ENCODE results near the gene GPANK1.

Gene GPANK1

DNA sequence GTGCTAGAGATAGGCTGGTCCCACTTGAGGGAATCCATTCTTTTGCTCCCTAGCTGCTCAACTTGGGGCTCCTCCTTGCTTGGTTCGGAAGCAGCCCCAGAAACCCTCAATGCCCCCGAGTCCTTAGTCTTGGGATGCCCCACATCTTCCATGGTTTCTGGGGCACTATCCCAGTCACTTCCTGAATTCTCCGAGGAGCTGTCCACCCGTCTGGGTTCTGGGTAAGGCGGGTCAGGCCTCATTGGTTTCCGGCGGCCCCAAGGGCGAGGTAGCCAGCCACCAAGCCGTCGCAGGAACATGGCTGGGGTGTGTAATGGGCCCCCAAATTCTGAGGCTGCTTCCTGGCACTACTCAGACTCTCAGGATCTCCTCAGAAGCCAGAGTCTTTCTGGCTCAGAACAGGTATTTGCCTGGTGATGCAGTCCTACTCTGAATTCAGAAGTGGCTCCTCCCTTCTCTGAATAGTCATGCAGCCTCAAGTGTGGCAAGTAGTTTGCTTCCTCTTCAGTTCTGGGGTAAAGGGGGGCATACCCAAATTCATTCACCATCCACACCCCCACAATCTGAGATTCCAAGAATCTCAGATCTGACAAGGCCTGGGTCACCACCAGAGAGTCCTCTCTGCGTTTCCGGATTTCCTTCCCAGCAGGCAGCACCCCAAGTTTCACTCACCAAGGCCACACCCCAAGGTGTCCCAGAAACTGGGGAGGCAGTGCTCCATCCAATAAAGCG lies 5.0 kb downstream of the GPANK1 start:
- no peaks in the 10 kb centered on the region for H3K27me3 Mint-ChIP-seq
- peaks cover 76% of the 10 kb centered on the region for H3K4me1 Mint-ChIP-seq
- peaks cover 12% of the 10 kb centered on the region for H3K36me3 Mint-ChIP-seq
- peak overlapping the region; percentile 93 for H3K4me3 Mint-ChIP-seq
- no peaks in the 10 kb centered on the region for H3K9me3 Mint-ChIP-seq
- H3K27ac Mint-ChIP-seq, result peak overlapping the region; percentile 77

DNA sequence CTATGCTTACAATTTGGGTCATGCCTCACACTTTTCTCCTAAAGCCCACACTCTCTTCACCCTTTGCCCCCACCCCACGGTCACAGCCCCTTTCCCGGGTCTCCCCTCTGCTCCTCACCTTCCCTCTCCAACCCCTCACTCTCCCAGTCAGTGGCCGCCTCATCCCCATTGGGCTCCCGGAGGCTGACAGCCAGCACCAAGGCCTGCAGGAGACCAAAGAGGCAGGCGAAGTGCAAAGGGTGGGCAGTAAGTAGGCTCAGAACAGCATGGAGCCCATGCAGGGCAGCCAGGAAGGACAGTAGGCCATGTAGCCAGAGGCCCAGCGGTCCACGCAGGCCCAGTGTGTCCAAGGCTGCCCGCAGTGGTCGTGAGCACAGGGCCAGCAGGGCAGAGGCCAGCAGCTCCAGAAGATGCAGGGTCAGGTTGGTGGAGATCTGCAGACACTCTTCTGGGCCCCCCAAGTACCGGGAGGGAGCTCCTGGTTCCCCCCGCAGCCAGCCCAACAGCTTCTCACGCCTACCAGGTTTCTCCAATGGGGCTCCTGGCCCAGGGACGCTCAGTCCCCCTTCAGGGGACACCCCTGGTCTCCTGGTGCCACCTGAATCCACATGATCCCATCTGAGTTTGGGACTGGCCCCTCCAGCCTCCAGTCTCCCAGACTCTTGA lies 5.7 kb downstream of the GPANK1 start:
- Mint-ChIP-seq H3K27ac (peak overlapping the region; percentile 35), H3K4me3 (peak overlapping the region; percentile 93), H3K27me3 (no peaks in the 10 kb centered on the region), H3K9me3 (no peaks in the 10 kb centered on the region), H3K4me1 (peaks cover 69% of the 10 kb centered on the region), H3K36me3 (peaks cover 7% of the 10 kb centered on the region)

DNA sequence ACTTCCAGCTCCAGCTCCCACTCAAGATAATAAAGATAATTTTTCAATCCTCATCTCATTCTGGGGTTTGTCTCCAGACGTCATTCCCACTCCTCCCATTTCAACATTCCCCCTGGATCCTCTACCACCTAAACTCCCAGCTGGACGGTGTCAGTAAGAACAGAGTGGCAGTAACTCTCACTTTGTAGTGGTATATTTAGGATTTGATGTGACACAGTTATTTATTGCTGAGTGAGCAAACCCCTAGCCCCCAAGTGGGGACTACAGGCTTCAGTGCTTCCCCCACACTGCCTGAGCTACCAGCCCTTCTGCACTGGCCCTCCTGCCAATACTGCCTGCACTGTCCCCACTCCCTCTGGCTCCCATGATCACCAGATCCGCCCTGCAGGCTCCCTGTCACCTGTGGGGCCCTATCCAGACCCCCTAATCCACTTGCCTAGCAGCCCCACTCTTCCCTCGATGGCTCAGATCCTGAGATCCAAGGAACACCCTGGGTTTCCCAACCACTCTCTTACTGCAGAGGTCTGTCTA lies 6.6 kb downstream of the GPANK1 start:
- peaks cover 60% of the 10 kb centered on the region for H3K4me1 Mint-ChIP-seq
- H3K27ac Mint-ChIP-seq, result peak overlapping the region; percentile 91
- H3K4me3 Mint-ChIP-seq, result peak overlapping the region; percentile 93
- no peaks in the 10 kb centered on the region for H3K27me3 Mint-ChIP-seq
- peaks cover 2% of the 10 kb centered on the region for H3K36me3 Mint-ChIP-seq
- H3K9me3 Mint-ChIP-seq, result no peaks in the 10 kb centered on the region

DNA sequence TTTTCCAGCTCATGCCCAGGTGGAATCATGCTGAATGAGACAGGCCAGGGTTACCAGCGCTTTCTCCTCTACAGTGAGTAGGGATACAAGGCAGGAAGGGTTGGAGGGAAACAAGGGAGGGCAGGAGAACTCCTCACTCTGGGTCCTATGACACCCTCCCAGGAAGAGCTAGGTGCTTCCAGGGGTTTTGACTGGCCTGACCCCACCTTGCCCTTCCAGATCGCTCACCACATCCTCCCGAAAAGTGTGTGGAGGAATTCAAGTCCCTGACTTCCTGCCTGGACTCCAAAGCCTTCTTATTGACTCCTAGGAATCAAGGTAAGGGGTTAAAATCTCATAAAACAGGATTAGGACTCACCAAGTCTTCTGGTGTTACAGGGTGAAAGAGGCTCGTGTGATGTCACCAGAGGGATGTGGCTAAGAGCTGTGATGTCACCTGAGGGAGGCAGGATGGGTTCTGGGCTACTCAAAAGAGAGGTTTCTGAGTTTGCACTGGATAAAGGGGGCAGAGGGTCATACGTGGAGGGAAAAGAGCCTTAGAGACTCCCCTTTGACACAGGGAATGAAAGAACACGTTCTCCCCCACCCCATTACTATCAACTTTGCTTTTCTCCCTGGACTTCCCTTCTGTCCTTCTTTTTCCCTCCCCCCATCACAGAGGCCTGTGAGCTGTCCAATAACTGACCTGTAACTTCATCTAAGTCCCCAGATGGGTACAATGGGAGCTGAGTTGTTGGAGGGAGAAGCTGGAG lies 7.2 kb downstream of the GPANK1 start:
- peaks cover 56% of the 10 kb centered on the region for H3K4me1 Mint-ChIP-seq
- no peaks in the 10 kb centered on the region for H3K9me3 Mint-ChIP-seq
- peak overlapping the region; percentile 91 for H3K27ac Mint-ChIP-seq
- no peaks in the 10 kb centered on the region for H3K27me3 Mint-ChIP-seq
- H3K4me3 Mint-ChIP-seq, result peak overlapping the region; percentile 30
- no peaks in the 10 kb centered on the region for H3K36me3 Mint-ChIP-seq

DNA sequence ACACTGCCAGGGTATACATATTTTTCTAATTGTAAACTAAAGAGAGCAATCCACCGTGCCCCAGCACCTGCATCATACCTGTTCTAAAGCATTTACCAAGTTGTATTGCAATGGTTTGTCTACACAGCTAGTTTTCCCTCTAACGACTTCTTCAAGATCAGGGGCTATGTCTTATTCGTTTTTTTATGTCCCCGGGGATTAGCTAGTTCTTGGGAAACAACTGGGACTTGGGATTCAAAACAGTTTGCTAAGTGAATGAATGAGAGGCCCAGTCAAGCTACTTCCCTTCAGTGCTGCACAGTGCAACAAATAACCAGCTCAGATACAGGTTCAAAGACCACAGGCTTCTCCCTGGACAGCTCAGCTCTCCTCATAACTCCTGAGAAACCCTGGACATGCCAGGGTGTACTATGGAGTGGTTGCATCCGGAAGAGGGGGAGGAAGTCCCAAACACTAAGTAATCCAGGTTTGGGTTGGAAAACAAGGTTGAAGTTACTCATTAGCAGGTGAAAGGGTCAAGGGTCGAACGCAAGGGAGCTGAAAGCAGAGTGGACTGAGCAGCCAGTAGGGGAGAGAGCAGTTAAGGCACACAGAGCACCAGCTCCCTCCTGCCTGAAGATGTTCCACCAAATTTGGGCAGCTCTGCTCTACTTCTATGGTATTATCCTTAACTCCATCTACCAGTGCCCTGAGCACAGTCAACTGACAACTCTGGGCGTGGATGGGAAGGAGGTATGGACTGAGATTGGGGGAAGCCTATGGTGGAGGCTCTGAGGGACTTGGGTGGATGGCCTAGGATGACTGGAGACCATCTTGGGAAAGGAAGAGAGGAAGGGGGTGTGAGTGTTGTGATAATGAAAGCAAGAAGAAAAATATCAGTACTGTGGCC lies 9.2 kb downstream of the GPANK1 start, which contains the start of gene APOM:
APOM (plus strand) TSS at position 546 of the 889 bp plus-strand sequence; CDS start at position 619, 73 bp downstream.
- peaks cover 58% of the 10 kb centered on the region for H3K4me1 Mint-ChIP-seq
- no peaks in the 10 kb centered on the region for H3K36me3 Mint-ChIP-seq
- peak within 1 kb of the TSS; percentile 23 for H3K4me3 Mint-ChIP-seq
- no peaks in the 10 kb centered on the region for H3K27me3 Mint-ChIP-seq
- no peaks in the 10 kb centered on the region for H3K9me3 Mint-ChIP-seq
- peak within 1 kb of the TSS; percentile 37 for H3K27ac Mint-ChIP-seq

DNA sequence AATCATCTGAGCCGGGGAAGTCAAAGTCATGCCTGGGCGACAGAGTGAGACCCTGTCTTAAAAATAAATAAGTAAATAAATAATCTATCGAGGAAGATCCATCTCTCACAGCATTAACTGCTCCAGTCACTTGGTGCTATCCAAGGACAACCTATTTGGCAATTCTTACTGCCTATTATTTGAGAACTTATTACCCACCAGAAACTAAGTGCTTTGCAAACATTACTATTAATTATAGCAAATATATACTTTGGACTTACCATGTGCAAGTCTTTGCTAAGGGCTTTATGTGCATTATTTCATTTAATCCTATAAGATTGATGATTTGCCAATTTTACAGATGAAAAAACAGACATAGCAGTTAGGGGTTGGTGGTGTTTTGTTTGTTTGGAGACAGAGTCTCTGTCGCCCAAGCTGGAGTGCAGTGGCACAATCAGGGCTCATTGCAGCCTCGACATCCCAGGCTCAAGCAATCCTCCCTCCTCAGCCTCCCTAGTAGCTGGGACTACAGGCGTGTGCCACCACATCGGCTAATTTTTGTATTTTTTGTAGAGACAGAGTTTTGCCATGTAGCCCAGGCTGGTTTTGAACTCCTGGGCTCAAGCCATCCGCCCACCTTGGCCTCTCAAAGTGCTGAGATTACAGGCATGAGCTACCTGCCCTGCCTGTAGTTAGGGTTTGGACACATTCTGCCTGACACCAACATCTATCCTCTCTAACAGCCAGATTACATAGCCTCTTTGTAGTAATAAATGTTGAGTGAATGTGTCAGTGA lies 10.0 kb downstream of the GPANK1 start:
- H3K27me3 Mint-ChIP-seq, result no peaks in the 10 kb centered on the region
- H3K4me3 Mint-ChIP-seq, result peak overlapping the region; percentile 23
- no peaks in the 10 kb centered on the region for H3K36me3 Mint-ChIP-seq

DNA sequence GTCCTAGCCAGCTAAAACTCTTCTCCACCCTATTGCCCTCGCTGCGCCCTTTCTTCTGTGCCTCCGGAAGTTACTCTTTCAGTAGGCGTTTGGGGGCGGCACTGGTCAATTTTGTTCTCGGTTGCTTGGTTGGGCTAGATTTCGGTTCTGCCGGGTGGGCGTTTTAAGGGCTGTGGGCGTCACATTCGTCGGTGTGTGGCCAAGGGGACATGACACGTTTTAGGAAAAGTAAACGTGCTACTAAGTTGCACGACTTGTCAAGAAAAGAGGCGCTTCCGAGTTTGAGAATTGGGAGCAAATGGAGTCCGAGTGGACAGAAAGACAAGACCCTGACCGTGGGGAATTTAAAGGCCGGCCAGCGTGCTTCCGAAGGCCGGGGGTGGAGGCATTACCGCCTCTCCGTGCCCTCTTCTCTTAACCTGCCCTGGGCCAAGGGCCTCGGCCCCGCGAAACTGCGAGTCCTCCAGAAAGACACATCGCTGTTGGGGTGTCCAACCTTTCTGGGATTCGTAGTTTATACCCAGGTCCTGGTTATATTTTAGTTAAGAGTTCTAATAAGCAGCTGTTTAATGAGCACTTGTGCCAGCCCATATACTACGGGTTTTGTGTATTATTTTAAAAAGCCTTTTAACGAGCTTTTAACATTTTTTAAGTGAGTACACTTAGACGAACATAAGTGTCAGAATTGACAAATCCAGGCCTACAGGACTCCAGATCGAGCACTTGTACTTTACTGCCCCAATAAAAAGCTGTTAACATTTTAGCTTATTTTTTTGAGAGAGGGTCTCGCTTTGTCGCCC lies 11.7 kb downstream of the GPANK1 start:
- no peaks in the 10 kb centered on the region for H3K27me3 Mint-ChIP-seq
- H3K4me3 Mint-ChIP-seq, result peak overlapping the region; percentile 93
- H3K9me3 Mint-ChIP-seq, result no peaks in the 10 kb centered on the region
- peak overlapping the region; percentile 99 for H3K27ac Mint-ChIP-seq
- peaks cover 53% of the 10 kb centered on the region for H3K4me1 Mint-ChIP-seq
- H3K36me3 Mint-ChIP-seq, result peaks cover 4% of the 10 kb centered on the region

More for the DNA sequence above, 10.0 kb downstream of the GPANK1 start:
- Mint-ChIP-seq H3K27ac (no peak overlapping the region), H3K4me1 (peaks cover 59% of the 10 kb centered on the region), H3K9me3 (no peaks in the 10 kb centered on the region)

DNA sequence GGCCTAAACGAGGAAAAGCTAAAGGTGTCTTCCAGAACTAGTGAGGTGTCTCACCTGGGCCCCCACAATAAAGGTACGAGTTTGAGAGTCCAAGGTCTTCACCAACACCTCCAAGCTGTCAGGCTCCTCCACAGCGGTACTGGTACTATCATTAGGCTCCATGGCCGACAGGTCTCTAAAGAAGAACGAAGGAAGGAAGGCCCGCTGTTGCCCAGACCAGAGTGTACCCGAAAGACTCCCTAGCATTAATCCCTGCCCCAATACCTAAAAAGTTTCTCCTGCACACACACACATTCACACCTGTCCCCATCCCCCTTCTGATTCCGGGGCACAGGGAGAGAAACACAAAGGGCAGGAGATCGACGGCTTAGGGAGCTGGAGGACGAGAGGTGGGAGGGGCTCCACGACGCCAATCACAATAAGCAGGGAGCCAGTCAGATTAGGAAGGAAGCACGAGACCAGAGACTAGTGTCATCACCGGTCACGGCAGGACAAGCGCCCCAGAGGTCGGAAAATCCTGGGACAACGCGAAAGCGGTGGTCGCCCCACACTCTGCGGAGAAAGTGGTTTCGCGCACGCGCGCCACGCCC lies 13.1 kb downstream of the GPANK1 start:
- Mint-ChIP-seq H3K36me3 (peaks cover 4% of the 10 kb centered on the region), H3K4me1 (peaks cover 43% of the 10 kb centered on the region), H3K4me3 (peak overlapping the region; percentile 93), H3K27me3 (no peaks in the 10 kb centered on the region), H3K9me3 (no peaks in the 10 kb centered on the region), H3K27ac (peak overlapping the region; percentile 99)

DNA sequence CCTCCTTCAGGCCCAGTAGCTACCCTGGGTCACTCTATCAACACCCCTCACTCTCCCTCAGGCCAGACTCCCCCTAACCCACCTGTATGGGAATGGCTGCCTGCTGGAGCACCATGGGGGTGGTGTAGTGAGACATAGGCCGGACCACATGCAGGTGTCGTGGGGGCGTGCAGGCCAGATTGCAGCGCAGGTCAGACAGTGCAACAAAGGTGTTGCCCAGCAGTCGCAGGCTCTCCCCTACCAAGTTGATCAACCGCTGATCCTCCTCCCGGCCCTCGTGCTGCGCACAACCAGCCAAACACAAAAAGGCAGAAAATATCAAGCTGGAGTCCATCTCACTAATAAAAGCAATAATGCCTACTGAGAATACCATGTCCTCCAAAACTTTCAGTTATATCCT lies 19.5 kb downstream of the GPANK1 start:
- H3K9me3 Mint-ChIP-seq, result no peaks in the 10 kb centered on the region
- H3K27me3 Mint-ChIP-seq, result no peaks in the 10 kb centered on the region
- H3K36me3 Mint-ChIP-seq, result peaks cover 9% of the 10 kb centered on the region
- H3K27ac Mint-ChIP-seq, result no peak overlapping the region
- H3K4me3 Mint-ChIP-seq, result no peak overlapping the region
- H3K4me1 Mint-ChIP-seq, result peaks cover 20% of the 10 kb centered on the region

DNA sequence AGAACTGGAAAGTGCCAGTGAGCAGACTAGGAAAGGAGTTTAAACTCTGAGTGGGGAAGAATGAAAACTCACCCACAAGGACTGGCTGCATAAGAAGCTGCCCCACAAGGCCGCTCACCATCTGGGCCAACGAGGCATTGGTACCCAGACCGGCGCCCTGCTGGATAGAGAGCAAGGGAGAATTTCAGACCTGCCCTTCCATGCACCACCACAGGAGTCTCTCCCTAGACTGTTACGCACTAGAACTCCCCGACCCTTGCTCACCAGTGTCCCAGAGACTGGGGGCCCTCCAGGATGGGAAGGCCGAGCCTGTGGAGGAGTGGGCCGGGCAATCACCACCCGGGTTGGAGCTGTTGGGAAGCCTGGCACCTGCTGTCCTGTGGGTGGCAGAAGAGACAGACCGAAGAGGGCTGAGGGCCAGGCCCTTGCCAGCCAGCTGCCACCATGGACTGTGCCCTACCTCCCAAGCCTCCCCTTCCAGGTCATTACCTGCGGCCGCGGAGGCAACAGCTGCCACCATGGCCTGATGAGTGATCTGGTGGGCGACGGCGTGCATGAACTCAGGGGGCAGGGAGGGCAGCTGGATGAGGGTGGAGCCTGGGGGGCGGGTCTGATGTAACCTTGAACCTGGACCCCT lies 20.9 kb downstream of the GPANK1 start:
- H3K4me1 Mint-ChIP-seq, result peaks cover 9% of the 10 kb centered on the region
- H3K27me3 Mint-ChIP-seq, result no peaks in the 10 kb centered on the region
- H3K9me3 Mint-ChIP-seq, result no peaks in the 10 kb centered on the region
- no peak overlapping the region for H3K4me3 Mint-ChIP-seq
- H3K27ac Mint-ChIP-seq, result no peak overlapping the region
- H3K36me3 Mint-ChIP-seq, result peaks cover 5% of the 10 kb centered on the region

DNA sequence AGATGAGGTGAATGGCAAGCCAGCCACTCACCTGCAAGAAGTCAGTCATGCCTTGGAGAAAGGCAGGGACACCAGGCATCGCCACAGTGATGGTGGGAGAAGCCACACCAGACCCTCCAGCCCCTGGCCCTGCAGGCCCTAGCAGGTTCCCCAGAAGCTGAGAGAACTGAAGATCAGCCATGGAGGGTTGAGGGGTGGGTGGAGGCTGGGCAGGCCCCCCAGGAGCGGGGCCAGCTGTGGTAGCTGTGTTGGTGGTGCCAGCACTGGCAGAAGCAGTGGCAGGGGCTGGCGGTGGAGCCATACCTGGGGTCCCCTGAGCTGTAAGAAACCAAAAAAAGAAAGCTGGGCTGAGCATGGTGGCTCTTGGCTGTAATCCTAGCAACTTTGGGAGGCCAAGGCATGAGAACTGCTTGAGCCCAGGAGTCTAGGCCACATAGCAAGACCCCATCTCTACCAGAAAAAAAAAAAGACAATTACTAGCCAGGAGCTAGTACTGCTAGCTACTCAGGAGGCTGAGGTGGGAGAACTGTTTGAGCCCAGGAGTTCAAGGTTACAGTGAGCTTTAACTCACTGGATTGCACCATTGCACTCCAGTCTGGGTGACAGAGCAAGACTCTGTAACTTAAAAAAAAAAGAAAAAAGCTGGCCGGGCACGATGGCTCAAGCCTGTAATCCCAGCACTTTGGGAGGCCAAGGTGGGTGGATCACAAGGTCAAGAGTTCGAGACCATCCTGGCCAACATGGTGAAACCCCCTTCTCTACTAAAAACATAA lies 21.8 kb downstream of the GPANK1 start:
- Mint-ChIP-seq H3K4me1 (peaks cover 5% of the 10 kb centered on the region), H3K9me3 (no peaks in the 10 kb centered on the region), H3K36me3 (peaks cover 7% of the 10 kb centered on the region), H3K27ac (no peak overlapping the region), H3K4me3 (no peak overlapping the region), H3K27me3 (no peaks in the 10 kb centered on the region)

DNA sequence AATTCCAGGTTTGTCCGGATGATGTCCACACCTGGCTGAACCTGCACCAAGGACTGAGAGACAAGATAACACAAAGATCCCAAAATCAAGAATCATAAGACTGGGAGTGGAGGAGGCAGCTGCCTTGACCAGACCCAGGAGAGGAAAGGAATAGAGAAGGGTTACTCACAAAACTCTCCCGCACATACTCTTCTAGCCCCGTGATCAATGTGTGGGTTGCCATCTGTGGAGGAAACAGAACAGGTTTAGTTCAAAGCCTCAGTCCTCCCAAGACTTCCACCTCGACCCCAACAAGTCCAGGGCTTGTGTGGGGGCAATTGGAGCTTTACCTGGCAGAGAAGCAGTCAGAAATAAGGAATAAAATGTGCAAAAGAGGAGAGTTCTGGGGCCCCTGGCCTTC lies 23.4 kb downstream of the GPANK1 start:
- Mint-ChIP-seq H3K4me1 (peaks cover 5% of the 10 kb centered on the region), H3K4me3 (no peak overlapping the region), H3K27ac (no peak overlapping the region), H3K36me3 (peaks cover 9% of the 10 kb centered on the region), H3K9me3 (no peaks in the 10 kb centered on the region), H3K27me3 (no peaks in the 10 kb centered on the region)
